ENCODE data around the gene ELN.
A peak's percentile ranks its signal among the peaks of the same experiment; 100 is the strongest.

The ELN gene

DNA sequence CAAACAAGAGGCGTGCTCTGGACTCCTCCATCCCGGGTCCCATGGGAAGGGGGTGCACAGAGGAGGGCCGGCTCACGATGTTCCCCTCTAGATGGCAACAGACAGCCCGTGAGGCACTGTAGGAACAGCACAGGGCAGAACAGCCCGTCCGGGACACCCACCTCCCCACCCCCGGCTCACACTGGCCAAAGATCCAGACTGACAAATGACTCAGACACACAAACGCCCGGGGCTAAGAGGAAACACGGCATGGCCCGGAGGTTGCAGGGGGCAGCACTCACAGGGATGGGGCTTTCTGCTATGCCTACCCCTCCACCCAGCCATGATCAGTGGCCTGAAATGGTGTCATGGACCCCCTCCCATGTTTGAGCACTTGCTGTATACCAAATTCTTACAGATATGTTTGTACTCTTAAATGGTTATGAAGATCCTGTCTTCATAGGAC lies 4.9 kb upstream of the ELN start:
- DNase-seq (ENCODE audit: low read depth in 2 of 2): no peak

DNA sequence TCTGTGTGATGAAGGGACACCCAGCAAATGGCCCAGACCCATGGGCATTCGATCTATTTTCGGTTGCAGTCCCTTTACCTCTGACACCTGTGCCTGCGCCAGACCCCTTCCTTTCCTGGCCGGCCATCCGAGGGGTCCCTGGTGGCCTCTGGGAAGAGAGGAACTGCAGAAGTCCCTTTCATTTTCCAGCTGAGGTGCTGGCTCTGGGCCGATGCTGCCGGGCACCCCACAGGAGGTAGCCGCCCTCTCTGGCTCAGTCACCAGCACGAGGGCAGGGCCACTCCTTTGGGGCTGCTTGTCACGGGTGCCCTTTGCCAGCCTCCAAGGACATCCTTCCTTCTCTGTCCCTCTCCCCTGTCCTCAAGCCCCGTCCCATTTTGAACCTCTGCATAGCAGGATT lies 4.2 kb upstream of the ELN start:
- DNase-seq (ENCODE audit: low read depth in 2 of 2): no peak

GRCh38 chr7:74025146-74025545 lies 2.8 kb upstream of the ELN start:
- no peak for DNase-seq (ENCODE audit: low read depth in 2 of 2)

GRCh38 chr7:74025730-74026129 lies 2.2 kb upstream of the ELN start:
- DNase-seq (ENCODE audit: low read depth in 2 of 2): no peak

DNA sequence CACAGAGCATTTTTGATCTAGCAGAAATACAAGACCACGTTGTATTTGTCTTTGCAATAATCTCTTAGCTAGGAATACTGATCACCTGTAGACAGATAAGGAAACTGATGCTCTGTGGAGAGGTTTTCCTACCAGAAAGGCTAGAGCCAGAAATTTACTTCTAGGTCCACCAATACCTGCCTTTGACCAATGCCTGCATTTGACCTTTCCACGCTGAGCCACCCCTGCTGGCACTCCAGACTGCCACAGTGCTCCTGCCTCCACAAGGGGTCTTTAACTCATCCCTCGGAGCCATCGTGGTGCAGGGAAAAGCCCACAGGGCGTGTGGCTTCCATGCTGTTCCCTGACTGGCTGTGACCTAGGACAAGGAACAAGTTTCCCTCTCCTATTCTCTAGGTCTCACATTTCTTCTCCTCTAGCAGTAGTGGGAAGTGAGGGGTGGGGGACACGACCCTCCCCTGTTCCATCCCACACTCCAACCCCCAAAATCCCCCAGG lies 1.5 kb upstream of the ELN start:
- no peak for DNase-seq (ENCODE audit: low read depth in 2 of 2)

DNA sequence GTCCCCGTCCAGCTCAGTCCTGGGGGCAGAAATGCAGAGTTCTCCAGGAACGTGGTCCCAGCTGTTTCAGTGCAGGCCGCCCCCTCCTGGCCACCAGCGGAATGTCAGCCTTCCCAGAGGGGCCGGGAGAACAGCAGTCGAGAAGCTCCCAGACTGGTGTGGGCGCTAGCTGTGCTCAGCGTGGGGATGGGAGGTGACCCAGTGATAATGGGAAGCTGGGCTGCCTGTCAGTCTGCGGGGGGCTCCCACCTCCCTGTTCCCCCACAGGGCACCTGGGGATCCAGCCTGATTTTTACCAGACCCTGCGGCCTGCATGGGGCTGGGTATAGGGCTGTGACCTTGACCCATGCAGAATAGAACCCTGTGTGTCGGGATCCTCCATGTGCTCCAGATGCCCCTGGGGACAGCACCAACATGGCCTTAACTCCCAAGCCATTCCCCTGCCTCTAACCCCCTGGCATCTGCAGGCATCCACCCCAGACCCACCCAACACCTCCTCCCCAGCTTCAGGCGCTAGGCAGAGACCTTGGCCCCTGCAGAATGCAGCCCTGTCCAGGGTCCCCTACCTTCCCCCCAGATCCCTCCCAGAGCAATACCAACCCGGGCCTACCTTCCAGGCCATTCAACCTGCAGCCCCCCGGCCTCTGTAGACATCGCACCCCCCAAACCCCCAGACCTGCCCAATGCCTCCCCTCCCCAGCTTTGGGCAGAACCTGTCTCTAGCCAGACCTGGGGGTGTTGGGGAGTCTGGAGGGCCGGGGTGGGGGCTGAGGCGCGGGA lies 880 bp upstream of the ELN start:
- peak; percentile 48 to 52 for DNase-seq (ENCODE audit: low read depth in 2 of 2)

- DNase-seq (ENCODE audit: low read depth in 2 of 2): no peak
These were observed 407 bp downstream of the ELN start for GRCh38 chr7:74028321-74028838.

GRCh38 chr7:74029089-74029785 lies 1.3 kb downstream of the ELN start:
- DNase-seq (ENCODE audit: low read depth in 2 of 2): no peak

GRCh38 chr7:74029991-74030415 lies 2.0 kb downstream of the ELN start:
- DNase-seq (ENCODE audit: low read depth in 2 of 2): no peak

- no peak for DNase-seq (ENCODE audit: low read depth in 2 of 2)
These were observed 2.9 kb downstream of the ELN start for GRCh38 chr7:74030861-74031260.

DNA sequence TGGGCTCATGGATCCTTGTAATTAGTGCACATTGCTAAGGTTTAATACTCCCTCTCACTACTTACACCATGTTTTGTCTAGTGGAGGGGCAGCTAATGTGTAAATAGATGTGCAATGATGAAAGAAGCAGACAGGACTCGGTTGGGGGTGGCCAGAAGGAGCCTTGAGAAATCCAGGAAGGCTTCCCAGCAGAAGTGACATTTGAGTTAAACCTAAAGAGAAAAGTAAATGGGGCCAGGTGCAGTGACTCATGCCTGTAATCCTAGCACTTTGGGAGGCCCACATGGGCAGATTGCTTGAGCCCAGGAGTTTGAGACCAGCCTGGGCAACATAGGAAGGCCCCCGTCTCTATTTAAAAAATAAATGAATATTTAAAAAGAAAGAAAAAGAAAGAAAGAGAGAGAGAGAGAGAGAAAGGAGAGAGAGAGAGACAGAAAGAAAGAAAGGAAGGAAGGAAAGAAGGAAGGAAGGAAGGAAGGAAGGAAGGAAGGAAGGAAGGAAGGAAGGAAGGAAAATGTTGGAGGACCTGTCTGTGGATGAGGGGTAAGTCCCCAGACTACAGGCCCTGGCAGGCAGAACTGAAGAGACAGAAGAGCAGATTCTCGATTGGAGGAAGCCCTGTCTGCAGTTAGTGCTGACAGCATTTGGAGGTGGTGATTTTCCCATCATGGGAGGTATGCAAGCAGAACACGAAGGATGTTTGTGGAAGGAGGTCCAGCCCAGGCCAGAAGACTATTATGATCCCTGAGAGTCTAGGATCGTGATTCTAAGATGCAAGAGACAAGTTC lies 3.6 kb downstream of the ELN start:
- no peak for DNase-seq (ENCODE audit: low read depth in 2 of 2)

DNA sequence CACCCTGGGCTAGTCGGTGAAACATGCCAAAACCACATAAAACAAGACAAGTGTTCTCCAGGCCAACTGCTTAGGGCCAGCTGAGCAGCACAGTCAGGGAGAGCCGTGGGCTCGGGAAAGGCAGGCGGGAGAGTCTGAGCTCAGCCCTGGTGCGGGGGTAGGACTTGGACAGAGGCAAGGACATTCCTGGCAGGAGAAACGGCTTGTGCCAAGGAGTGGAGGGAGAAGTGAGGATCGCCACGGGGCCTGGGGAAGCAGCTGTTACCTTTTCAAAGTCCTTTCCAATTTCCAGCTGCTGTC lies 4.2 kb downstream of the ELN start:
- DNase-seq (ENCODE audit: low read depth in 2 of 2): no peak

- no peak for DNase-seq (ENCODE audit: low read depth in 2 of 2)
These were observed 4.8 kb downstream of the ELN start for GRCh38 chr7:74032624-74033371.

GRCh38 chr7:74033372-74034311 lies 5.7 kb downstream of the ELN start:
- no peak for DNase-seq (ENCODE audit: low read depth in 2 of 2)

DNA sequence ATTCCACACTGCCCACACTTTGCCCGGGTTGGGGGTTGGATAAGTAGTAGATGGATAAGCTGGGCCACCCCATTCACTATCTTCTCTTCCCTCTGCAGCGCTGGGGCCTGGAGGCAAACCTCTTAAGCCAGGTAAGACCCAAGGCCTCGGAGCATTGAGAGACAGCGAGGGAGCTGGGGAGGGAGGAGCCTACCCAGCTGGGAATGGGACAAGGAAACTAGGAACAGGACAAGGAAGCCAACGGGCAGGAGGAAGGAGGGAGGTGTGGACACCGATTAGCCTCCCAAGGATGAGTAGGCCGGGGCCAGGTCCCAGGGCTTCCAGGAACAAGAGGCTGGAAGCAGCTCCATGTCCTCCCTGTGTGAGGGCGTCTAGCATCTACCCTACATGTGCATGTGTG lies 9.6 kb downstream of the ELN start:
- no peak for DNase-seq (ENCODE audit: low read depth in 2 of 2)

- DNase-seq (ENCODE audit: low read depth in 2 of 2): no peak
These were observed 10.4 kb downstream of the ELN start for GRCh38 chr7:74038194-74038961.

- DNase-seq (ENCODE audit: low read depth in 2 of 2): no peak
These were observed 11.4 kb downstream of the ELN start for GRCh38 chr7:74039337-74039736.

- DNase-seq (ENCODE audit: low read depth in 2 of 2): no peak
These were observed 12.3 kb downstream of the ELN start for GRCh38 chr7:74040101-74040790.

Data from stimulated activated CD8-positive, alpha-beta memory T cell treated with anti-CD3 and anti-CD28 coated beads, Interleukin-2, amount 100 ng/mL, for 48 hours (primary cell).